Stomach (tissue), 9 donors: ENCODE results near the gene SEMA4A. TPM values are rescaled to one million over a fixed set of nuclear protein-coding genes. Genes with fewer than 3 reads are reported as not detected.
"Not testable (repeated sequence)": the region's sequence is repeated elsewhere in the genome, so short reads cannot be mapped to it uniquely, and the experiment has no call there.

ENCODE experiments used
- DNase-seq, 2 donors: peaks; one replicate each; pipeline versions ENCODE4 v3.0.0 to v3.0.0-alpha.2; 2013 to 2019
- H3K27ac ChIP-seq, 5 donors: fragments of 200-600 bp in 4 of 5; sonication (generic) in 4 of 5; one replicate each; pipeline ENCODE4 v1.5.1; 2013 to 2019; ENCODE audit warnings: mild to moderate bottlenecking in 1 of 5, moderate library complexity in 1 of 5
- H3K27me3 ChIP-seq, 3 donors: fragments of 200-600 bp; sonication (generic); one replicate each; pipeline ENCODE4 v1.5.1; 2017 to 2019; ENCODE audit warnings: mixed run types in 1 of 3
- H3K36me3 ChIP-seq, 4 donors: fragments of 200-600 bp; sonication (generic); 1 replicate in 3 of 4; 2 replicates in 1 of 4; pipeline ENCODE4 v1.5.1; 2016 to 2019
- H3K4me1 ChIP-seq, 4 donors: fragments of 200-600 bp; sonication (generic); one replicate each; pipeline ENCODE4 v1.5.1; 2016 to 2019
- H3K4me3 ChIP-seq, 4 donors: fragments of 200-600 bp; sonication (generic) in 3 of 4; one replicate each; pipeline ENCODE4 v1.5.1; 2016 to 2019; ENCODE audit warnings: mild to moderate bottlenecking in 1 of 4
- H3K9me3 ChIP-seq, 4 donors: fragments of 200-600 bp; sonication (generic); one replicate each; pipeline ENCODE4 v1.5.1; 2016 to 2019
- EP300 ChIP-seq: sonication (generic); formaldehyde crosslinking; IDR thresholded peaks from one replicate; pipeline ENCODE4 v1.6.1; 2017; ENCODE audit warnings: antibody characterized with exemption
- POLR2A ChIP-seq, 4 donors: fragments of 450-650 bp; IDR thresholded peaks; one replicate each; pipeline ENCODE4 v1.6.1; 2016; ENCODE audit warnings: antibody characterized with exemption in 4 of 4, control low read depth in 2 of 4, mild to moderate bottlenecking in 1 of 4, moderate library complexity in 1 of 4
- POLR2AphosphoS5 ChIP-seq, 3 donors: sonication (generic); formaldehyde crosslinking; IDR thresholded peaks; one replicate each; pipeline ENCODE4 v1.6.1; 2016; ENCODE audit warnings: antibody characterized with exemption in 3 of 3
- WGBS, 5 donors: extraction: QIAGEN DNeasy Blood & Tissue Kit in 3 of 5; methylation state at CpG; one replicate each; pipeline versions ENCODE4 v1.1.5 to v1.1.7; 2013 to 2018; 5-methylcytosine and 5-hydroxymethylcytosine counted together
- intact Hi-C: fragments of 100-400 bp; cut with DNase I; formaldehyde crosslinking; loops from one replicate; pipeline ENCODE4 v1.15.1; 2023; ENCODE audit warnings: low total_unique reads
- polyA plus RNA-seq, 3 donors: library from polyadenylated mRNA; stranded (reverse); fragments of 200-250 nt; gene quantifications; one replicate each; pipeline ENCODE4 v1.2.3, GENCODE V29; 2013
- total RNA-seq, 5 donors: library from RNA; depleted of rRNA; stranded (reverse); fragments of >200 nt; gene quantifications; one replicate each; pipeline versions ENCODE4 v1.1.0 to v1.2.3, GENCODE V29; 2014 to 2016
- TF ChIP-seq, protein P1 (sequence below), 7 experiments: fragments of 450-650 bp in 4 of 7; fragments of 200-600 bp in 3 of 7; sonication (generic) in 3 of 7; IDR thresholded peaks; one replicate each; pipeline ENCODE4 v1.5.1; 2016 to 2019; ENCODE audit warnings: antibody characterized with exemption in 7 of 7, control low read depth in 2 of 7, mild to moderate bottlenecking in 1 of 7
- donor health status: healthy with polysubstance abuse.
- donor health status: Bipolar disorder and iron deficiency.
- donor health status: healthy.

Gene SEMA4A
- total and polyA plus RNA-seq, 8 donors = 2.6 to 23.3 (median 6.8) TPM

DNA sequence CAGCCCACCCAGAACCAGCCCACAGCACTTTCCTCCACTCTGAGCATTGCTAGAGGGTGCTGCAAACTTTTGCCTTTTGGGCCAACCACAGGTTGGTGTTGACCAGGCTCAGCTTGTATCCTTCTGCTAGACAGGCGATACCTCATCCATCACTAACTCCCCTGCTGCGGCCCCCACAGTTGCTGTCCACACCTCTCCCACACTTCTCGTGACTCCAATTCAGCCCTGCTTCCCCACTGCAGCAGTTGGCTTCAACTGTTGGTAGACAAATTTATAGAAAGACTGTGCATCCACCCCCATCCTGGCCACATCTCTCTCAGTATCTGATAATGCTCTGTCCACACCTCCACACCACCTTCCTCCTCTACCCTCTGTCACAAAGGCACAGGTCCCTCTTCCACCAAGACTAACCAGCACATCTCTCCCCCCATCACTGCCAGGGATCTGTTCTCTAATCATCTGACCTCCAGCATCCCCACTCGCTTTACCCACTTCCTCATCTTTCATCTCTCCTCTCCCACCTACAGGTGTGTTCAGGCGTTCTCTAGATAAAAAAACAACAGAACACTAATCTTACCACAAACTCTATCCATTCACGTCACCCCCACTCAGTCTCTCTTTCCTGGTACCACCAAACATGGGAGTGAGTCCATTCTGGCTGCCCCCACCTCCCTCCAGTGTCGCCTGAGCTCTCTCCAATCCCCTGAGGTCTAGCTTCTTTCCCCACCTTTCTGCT is 24.7 kb downstream of the SEMA4A start:
- TF ChIP-seq, protein P1, sequence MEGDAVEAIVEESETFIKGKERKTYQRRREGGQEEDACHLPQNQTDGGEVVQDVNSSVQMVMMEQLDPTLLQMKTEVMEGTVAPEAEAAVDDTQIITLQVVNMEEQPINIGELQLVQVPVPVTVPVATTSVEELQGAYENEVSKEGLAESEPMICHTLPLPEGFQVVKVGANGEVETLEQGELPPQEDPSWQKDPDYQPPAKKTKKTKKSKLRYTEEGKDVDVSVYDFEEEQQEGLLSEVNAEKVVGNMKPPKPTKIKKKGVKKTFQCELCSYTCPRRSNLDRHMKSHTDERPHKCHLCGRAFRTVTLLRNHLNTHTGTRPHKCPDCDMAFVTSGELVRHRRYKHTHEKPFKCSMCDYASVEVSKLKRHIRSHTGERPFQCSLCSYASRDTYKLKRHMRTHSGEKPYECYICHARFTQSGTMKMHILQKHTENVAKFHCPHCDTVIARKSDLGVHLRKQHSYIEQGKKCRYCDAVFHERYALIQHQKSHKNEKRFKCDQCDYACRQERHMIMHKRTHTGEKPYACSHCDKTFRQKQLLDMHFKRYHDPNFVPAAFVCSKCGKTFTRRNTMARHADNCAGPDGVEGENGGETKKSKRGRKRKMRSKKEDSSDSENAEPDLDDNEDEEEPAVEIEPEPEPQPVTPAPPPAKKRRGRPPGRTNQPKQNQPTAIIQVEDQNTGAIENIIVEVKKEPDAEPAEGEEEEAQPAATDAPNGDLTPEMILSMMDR (IDR thresholded peaks at IDR 0.05) = no peak
- TF ChIP-seq POLR2AphosphoS5 (IDR thresholded peaks at IDR 0.05) = no peak
- no peak for TF ChIP-seq EP300
- no peak for TF ChIP-seq POLR2A (IDR thresholded peaks at IDR 0.05)
- peaks cover 0 to 40% (median 31%) of the 10 kb centered on the region in 4 donors for H3K36me3 ChIP-seq
- no peak overlapping the region for H3K27ac ChIP-seq
- H3K4me1 ChIP-seq = no peaks in the 10 kb centered on the region
- no peak overlapping the region for H3K4me3 ChIP-seq
- H3K27me3 ChIP-seq = peaks cover 0 to 11% (median 0%) of the 10 kb centered on the region in 3 donors
- intact Hi-C loops = no loop called here
- DNase-seq = no peak
- H3K9me3 ChIP-seq = no peaks in the 10 kb centered on the region
- 71 to 77% (median 74%) methylated on average over 7 of the region's 7 CpGs for WGBS, 5 donors

- TF ChIP-seq EP300 = no peak
- TF ChIP-seq POLR2AphosphoS5 (IDR thresholded peaks at IDR 0.05) = no peak
- TF ChIP-seq POLR2A (IDR thresholded peaks at IDR 0.05) = no peak
- TF ChIP-seq, protein P1 (IDR thresholded peaks at IDR 0.05) = no peak
- DNase-seq = no peak
Observed at GRCh38 chr1:156180471-156180870, 27.1 kb downstream of the SEMA4A start.

DNA sequence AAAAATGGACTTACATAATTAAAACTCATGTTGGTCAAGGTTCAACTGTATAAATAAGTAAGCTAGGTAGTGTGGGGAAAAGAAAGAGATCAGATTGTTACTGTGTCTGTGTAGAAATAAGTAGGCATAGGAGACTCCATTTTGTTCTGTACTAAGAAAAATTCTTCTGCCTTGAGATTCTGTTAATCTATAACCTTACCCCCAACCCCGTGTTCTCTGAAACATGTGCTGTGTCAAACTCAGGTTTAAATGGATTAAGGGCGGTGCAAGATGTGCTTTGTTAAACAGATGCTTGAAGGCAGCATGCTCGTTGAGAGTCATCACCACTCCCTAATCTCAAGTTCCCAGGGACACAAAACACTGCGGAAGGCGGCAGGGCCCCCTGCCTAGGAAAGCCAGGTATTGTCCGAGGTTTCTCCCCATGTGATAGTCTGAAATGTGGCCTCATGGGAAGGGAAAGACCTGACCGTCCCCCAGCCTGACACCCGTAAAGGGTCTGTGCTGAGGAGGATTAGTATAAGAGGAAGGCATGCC is 28.1 kb downstream of the SEMA4A start:
- H3K4me3 ChIP-seq, H3K4me1 ChIP-seq, H3K27ac ChIP-seq, DNase-seq, intact Hi-C loops, H3K9me3 ChIP-seq: not testable (repeated sequence)
- 26 to 51% (median 33%) methylated on average over 8 of the region's 8 CpGs for WGBS, 5 donors
- H3K36me3 ChIP-seq = peaks cover 0 to 12% (median 11%) of the 10 kb centered on the region in 4 donors
- H3K27me3 ChIP-seq = peaks cover 0 to 11% (median 0%) of the 10 kb centered on the region in 3 donors

More at GRCh38 chr1:156180471-156180870, 27.1 kb downstream of the SEMA4A start:
- Histone ChIP-seq H3K27ac (no peak overlapping the region), H3K4me1 (peaks cover 0 to 8% (median 0%) of the 10 kb centered on the region in 4 donors), H3K4me3 (no peak overlapping the region), H3K9me3 (no peaks in the 10 kb centered on the region), H3K36me3 (peaks cover 0 to 22% (median 16%) of the 10 kb centered on the region in 4 donors), H3K27me3 (peaks cover 0 to 11% (median 0%) of the 10 kb centered on the region in 3 donors)
- WGBS, 5 donors = 92 to 98% (median 94%) methylated on average over 3 of the region's 3 CpGs
- intact Hi-C loops = no loop called here

DNA sequence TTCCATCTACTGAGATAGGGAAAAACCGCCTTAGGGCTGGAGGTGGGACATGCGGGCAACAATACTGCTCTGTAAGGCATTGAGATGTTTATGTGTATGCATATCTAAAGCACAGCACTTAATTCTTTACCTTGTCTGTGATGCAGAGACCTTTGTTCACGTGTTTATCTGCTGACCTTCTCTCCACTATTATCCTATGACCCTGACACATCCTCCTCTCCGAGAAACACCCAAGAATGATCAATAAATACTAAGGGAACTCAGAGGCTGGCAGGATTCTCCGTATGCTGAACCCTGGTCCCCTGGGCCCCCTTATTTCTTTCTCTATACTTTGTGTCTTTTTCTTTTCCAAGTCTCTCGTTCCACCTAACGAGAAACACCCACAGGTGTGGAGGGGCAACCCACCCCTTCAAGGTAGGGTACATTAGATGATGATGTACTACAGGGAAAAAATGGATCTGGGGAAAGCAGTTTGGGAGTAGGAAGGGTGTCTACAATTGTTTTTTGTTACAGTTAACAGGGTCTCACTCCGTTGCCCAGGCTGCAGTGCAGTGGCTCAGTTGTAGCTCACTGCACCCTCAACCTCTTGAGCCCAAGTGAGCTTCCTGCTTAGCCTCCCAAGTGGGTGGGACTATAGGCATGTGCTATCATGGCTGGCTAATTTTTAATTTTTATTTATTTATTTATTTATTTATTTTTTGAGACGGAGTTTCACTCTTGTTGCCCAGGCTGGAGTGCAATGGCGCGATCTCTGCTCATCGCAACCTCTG is 28.8 kb downstream of the SEMA4A start:
- WGBS, 5 donors = 68 to 82% (median 80%) methylated on average over 12 of the region's 12 CpGs
- intact Hi-C loops, DNase-seq, H3K4me1 ChIP-seq, H3K4me3 ChIP-seq, H3K36me3 ChIP-seq, H3K27ac ChIP-seq, H3K9me3 ChIP-seq: not testable (repeated sequence)
- peaks cover 0 to 11% (median 0%) of the 10 kb centered on the region in 3 donors for H3K27me3 ChIP-seq

GRCh38 chr1:156186347-156187177 is 33.2 kb downstream of the SEMA4A start:
- H3K4me1 ChIP-seq, H3K9me3 ChIP-seq, H3K27ac ChIP-seq, H3K27me3 ChIP-seq, DNase-seq, intact Hi-C loops, H3K36me3 ChIP-seq, H3K4me3 ChIP-seq: not testable (repeated sequence)
- 75 to 95% (median 78%) methylated on average over 2 of the region's 2 CpGs for WGBS, 5 donors

GRCh38 chr1:156190265-156190664 is 36.9 kb downstream of the SEMA4A start:
- intact Hi-C loops = not testable (repeated sequence)
- 46 to 73% (median 59%) methylated on average over 4 of the region's 4 CpGs for WGBS, 5 donors

More at GRCh38 chr1:156190265-156190664, 36.9 kb downstream of the SEMA4A start:
- not testable (repeated sequence) for H3K27ac ChIP-seq, H3K36me3 ChIP-seq, H3K27me3 ChIP-seq, H3K4me3 ChIP-seq, H3K9me3 ChIP-seq, DNase-seq
- H3K4me1 ChIP-seq = peaks cover 9 to 20% (median 17%) of the 10 kb centered on the region in 4 donors
